Measurements from ENCODE around the gene CYP19A1. TPM values are rescaled to one million over a fixed set of nuclear protein-coding genes. Genes with fewer than 3 reads are reported as not detected.

The CYP19A1 gene
- total RNA-seq, 1 donor from 2014 or later, result not detected

- Mint-ChIP-seq H3K36me3 (ENCODE audit: low read depth, unreplicated experiment) (no peaks in the 10 kb centered on the region), H3K27ac (ENCODE audit: unreplicated experiment) (no peak overlapping the region), H3K4me1 (ENCODE audit: unreplicated experiment) (no peaks in the 10 kb centered on the region), H3K4me3 (ENCODE audit: unreplicated experiment) (no peak overlapping the region), H3K9me3 (ENCODE audit: unreplicated experiment) (no peaks in the 10 kb centered on the region), H3K27me3 (ENCODE audit: unreplicated experiment) (no peaks in the 10 kb centered on the region)
- DNase-seq (ENCODE audit: low spot score), result no peak
- no peak for TF ChIP-seq CTCF (IDR thresholded peaks at IDR 0.05; ENCODE audit: unreplicated experiment)
Observed at GRCh38 chr15:51375966-51376640, 37.7 kb upstream of the CYP19A1 start.

DNA sequence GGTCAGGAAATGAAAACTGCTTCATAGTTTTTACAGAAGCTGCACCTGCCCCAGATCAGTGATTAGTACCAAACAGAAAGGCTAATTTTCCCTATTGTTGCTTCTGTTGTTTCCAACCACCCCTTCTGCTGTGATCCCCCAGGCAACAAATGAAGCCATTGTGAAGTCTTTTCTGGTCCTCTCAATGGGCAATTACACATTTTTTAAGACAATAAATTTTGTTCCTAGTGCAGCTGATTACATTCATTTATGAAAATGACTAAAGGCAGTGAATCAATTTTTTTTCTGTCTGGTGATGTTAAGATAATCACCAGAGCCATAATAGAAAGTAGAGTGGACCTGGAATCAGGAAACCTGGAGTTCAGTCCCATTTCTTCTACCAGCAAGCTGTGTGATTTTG lies 35.7 kb upstream of the CYP19A1 start:
- Mint-ChIP-seq H3K27ac (ENCODE audit: unreplicated experiment) (no peak overlapping the region), H3K9me3 (ENCODE audit: unreplicated experiment) (no peaks in the 10 kb centered on the region), H3K4me1 (ENCODE audit: unreplicated experiment) (no peaks in the 10 kb centered on the region), H3K27me3 (ENCODE audit: unreplicated experiment) (no peaks in the 10 kb centered on the region), H3K4me3 (ENCODE audit: unreplicated experiment) (no peak overlapping the region), H3K36me3 (ENCODE audit: low read depth, unreplicated experiment) (no peaks in the 10 kb centered on the region)
- TF ChIP-seq CTCF (IDR thresholded peaks at IDR 0.05; ENCODE audit: unreplicated experiment), result no peak
- no peak for DNase-seq (ENCODE audit: low spot score)

- no peaks in the 10 kb centered on the region for H3K4me1 Mint-ChIP-seq (ENCODE audit: unreplicated experiment)
- TF ChIP-seq CTCF (IDR thresholded peaks at IDR 0.05; ENCODE audit: unreplicated experiment), result no peak
- H3K27ac Mint-ChIP-seq (ENCODE audit: unreplicated experiment), result no peak overlapping the region
- no peak overlapping the region for H3K4me3 Mint-ChIP-seq (ENCODE audit: unreplicated experiment)
- no peaks in the 10 kb centered on the region for H3K9me3 Mint-ChIP-seq (ENCODE audit: unreplicated experiment)
- DNase-seq (ENCODE audit: low spot score), result no peak
- H3K36me3 Mint-ChIP-seq (ENCODE audit: low read depth, unreplicated experiment), result no peaks in the 10 kb centered on the region
- H3K27me3 Mint-ChIP-seq (ENCODE audit: unreplicated experiment), result no peaks in the 10 kb centered on the region
Observed at GRCh38 chr15:51371266-51371665, 32.9 kb upstream of the CYP19A1 start.

DNA sequence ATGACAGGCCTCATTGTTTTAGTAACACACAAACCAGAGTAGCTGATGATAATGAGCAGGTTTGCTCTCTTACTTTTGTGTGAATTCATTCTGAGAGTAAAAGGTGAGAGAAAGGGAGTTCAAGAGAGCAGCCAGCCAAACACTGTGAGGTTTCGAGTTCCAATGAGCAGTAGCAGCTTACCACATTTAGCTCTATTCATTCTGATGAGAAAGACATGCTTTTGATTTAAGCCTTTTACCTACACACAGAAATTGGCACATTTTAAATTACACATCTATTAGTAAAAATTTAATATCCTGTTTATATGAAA lies 31.0 kb upstream of the CYP19A1 start:
- no peaks in the 10 kb centered on the region for H3K36me3 Mint-ChIP-seq (ENCODE audit: low read depth, unreplicated experiment)
- no peak overlapping the region for H3K4me3 Mint-ChIP-seq (ENCODE audit: unreplicated experiment)
- no peak for TF ChIP-seq CTCF (IDR thresholded peaks at IDR 0.05; ENCODE audit: unreplicated experiment)
- H3K9me3 Mint-ChIP-seq (ENCODE audit: unreplicated experiment), result no peaks in the 10 kb centered on the region
- no peak overlapping the region for H3K27ac Mint-ChIP-seq (ENCODE audit: unreplicated experiment)
- no peaks in the 10 kb centered on the region for H3K27me3 Mint-ChIP-seq (ENCODE audit: unreplicated experiment)
- no peaks in the 10 kb centered on the region for H3K4me1 Mint-ChIP-seq (ENCODE audit: unreplicated experiment)
- DNase-seq (ENCODE audit: low spot score), result no peak

DNA sequence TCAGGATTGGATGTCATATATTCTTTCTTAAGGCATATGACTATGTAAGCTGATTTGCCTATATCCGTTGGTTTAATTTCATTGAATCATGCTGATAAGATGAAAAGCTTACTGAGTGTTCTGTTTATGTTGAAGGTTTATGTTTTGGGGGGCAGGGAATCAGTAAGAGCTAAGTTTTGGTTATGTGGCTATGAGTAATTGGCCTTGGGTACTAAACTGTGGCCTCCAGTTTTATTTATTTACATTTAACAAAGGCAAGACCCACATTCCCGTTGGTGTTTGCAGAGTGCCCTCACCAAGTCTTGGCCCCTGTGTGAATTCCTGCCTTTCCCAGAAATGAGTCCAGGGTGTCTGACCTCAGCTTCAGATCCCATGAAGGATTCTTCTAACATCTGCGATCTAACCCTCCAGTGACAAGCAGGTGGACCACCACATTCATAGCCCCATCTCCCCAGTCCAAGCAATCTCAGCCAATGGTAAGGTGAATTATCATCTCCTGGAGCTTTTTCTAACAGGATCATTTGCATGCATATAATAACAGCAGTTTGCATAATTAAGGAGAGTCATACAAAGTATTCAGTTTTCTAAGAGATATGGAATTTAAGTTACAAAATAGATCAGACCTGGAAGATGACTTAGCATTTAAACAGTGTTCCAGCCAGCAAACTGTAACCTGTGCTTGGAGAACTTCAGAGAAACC lies 30.5 kb upstream of the CYP19A1 start:
- Mint-ChIP-seq H3K27ac (ENCODE audit: unreplicated experiment) (no peak overlapping the region), H3K27me3 (ENCODE audit: unreplicated experiment) (no peaks in the 10 kb centered on the region), H3K4me3 (ENCODE audit: unreplicated experiment) (no peak overlapping the region), H3K36me3 (ENCODE audit: low read depth, unreplicated experiment) (no peaks in the 10 kb centered on the region), H3K9me3 (ENCODE audit: unreplicated experiment) (no peaks in the 10 kb centered on the region), H3K4me1 (ENCODE audit: unreplicated experiment) (no peaks in the 10 kb centered on the region)
- TF ChIP-seq CTCF (IDR thresholded peaks at IDR 0.05; ENCODE audit: unreplicated experiment), result no peak
- no peak for DNase-seq (ENCODE audit: low spot score)
